ENCODE results near the gene VARS2. TPM values are rescaled to one million over a fixed set of nuclear protein-coding genes. Genes with fewer than 3 reads are reported as not detected.
A peak's percentile ranks its signal among the peaks of the same experiment; 100 is the strongest.

The VARS2 gene
- total RNA-seq, 4 donors from 2014 or later, result 9.7 to 16.5 (median 12.8) TPM

GRCh38 chr6:30885999-30886896, 27.8 kb upstream of the VARS2 start:
- Histone ChIP-seq H3K9me3 (no peaks in the 10 kb centered on the region), H3K4me3 (peak overlapping the region; percentile 3 to 85), H3K36me3 (peaks cover 0 to 25% of the 10 kb centered on the region in 2 donors), H3K27ac (peak overlapping the region in 3 of 4 donors; percentile 90 to 96 (median 92)), H3K27me3 (no peaks in the 10 kb centered on the region), H3K4me1 (peaks cover 0 to 75% (median 31%) of the 10 kb centered on the region in 3 donors)
- ATAC-seq, result peak; percentile 52
- TF ChIP-seq POLR2AphosphoS5 (IDR thresholded peaks at IDR 0.05) (peak; percentile 54), EP300 (IDR thresholded peaks at IDR 0.05) (no peak), POLR2A (IDR thresholded peaks at IDR 0.05) (no peak)
- TF ChIP-seq, protein P1, sequence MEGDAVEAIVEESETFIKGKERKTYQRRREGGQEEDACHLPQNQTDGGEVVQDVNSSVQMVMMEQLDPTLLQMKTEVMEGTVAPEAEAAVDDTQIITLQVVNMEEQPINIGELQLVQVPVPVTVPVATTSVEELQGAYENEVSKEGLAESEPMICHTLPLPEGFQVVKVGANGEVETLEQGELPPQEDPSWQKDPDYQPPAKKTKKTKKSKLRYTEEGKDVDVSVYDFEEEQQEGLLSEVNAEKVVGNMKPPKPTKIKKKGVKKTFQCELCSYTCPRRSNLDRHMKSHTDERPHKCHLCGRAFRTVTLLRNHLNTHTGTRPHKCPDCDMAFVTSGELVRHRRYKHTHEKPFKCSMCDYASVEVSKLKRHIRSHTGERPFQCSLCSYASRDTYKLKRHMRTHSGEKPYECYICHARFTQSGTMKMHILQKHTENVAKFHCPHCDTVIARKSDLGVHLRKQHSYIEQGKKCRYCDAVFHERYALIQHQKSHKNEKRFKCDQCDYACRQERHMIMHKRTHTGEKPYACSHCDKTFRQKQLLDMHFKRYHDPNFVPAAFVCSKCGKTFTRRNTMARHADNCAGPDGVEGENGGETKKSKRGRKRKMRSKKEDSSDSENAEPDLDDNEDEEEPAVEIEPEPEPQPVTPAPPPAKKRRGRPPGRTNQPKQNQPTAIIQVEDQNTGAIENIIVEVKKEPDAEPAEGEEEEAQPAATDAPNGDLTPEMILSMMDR (IDR thresholded peaks at IDR 0.05), result no peak
- WGBS, 2 donors (ENCODE audit: low coverage in 1 of 2), result 14 to 20% methylated on average over 1 to 14 of the region's 18 CpGs

DNA sequence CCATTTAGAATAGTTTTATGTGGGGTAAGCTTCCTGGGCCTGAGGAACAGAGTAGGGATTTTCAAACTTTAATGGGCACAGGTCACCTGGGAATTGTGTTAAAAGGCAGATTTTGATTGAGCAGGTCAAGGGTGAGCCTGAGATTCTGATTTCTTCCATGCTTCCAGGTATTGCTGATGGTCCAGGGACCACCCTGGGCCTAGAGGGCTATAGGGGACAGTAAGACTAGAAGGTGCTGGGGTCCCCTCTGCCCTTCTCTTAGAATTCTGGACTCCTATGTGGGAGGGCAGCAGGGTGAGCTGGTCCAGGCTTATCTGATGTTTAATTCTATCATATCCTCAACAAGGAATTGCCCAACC, 27.2 kb upstream of the VARS2 start:
- Histone ChIP-seq H3K27me3 (no peaks in the 10 kb centered on the region), H3K4me3 (no peak overlapping the region), H3K4me1 (peaks cover 0 to 74% (median 31%) of the 10 kb centered on the region in 3 donors), H3K9me3 (no peaks in the 10 kb centered on the region), H3K36me3 (peaks cover 0 to 30% of the 10 kb centered on the region in 2 donors), H3K27ac (peak overlapping the region in 3 of 4 donors; percentile 90 to 96 (median 92))
- no peak for ATAC-seq
- TF ChIP-seq POLR2AphosphoS5 (IDR thresholded peaks at IDR 0.05), result no peak
- no peak for TF ChIP-seq POLR2A (IDR thresholded peaks at IDR 0.05)
- TF ChIP-seq EP300 (IDR thresholded peaks at IDR 0.05), result no peak
- TF ChIP-seq, protein P1 (IDR thresholded peaks at IDR 0.05), result no peak

DNA sequence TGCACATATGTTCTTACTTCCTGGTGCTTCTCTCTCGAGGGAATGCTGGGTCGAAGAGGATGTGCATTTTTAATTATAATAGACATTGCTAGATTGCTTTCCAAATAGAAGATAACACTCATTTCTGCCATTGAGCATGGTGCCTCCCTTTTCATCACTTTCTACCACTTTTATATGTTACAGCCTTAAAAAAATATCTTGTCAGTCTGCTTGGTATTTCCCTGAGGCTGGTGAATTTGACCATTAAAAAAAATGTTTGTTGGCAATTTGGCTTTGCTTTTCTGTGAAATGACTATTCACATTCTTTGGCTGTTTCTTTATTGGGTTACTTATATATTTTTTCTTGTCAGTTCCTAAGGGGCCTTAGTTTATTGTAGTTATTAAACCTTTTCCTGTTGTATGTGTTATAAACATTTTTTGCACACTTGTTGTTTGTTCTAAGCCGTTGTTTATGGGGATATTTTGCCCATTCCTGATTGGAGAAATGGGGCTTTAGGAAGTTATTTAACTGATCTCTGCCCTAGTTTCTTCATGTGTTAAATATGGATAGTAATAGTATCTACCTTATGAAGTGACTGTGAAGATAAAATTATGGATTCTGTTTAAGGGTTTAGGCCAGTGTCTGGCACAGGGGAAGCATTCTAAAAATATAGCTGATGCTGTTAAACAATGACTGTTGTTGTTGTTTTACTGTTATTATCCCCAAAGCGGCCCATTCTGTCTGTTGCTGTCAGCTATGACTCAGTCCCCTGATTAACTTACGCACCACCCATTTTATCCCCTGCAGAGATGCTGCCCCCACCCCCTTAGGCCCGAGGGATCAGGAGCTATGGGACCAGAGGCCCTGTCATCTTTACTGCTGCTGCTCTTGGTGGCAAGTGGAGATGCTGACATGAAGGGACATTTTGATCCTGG, 25.9 kb upstream of the VARS2 start:
- H3K27me3 ChIP-seq, result no peaks in the 10 kb centered on the region
- no peak for TF ChIP-seq POLR2A (IDR thresholded peaks at IDR 0.05)
- no peak for TF ChIP-seq POLR2AphosphoS5 (IDR thresholded peaks at IDR 0.05)
- TF ChIP-seq, protein P1 (IDR thresholded peaks at IDR 0.05), result no peak
- no peak for TF ChIP-seq EP300 (IDR thresholded peaks at IDR 0.05)
- H3K9me3 ChIP-seq, result no peaks in the 10 kb centered on the region
- 44 to 55% methylated on average over 5 of the region's 6 CpGs for WGBS, 2 donors (ENCODE audit: low coverage in 1 of 2)
- no peak overlapping the region for H3K27ac ChIP-seq
- peaks cover 0 to 43% of the 10 kb centered on the region in 2 donors for H3K36me3 ChIP-seq
- no peak for ATAC-seq
- peaks cover 0 to 61% (median 27%) of the 10 kb centered on the region in 3 donors for H3K4me1 ChIP-seq
- H3K4me3 ChIP-seq, result no peak overlapping the region

- Histone ChIP-seq H3K27me3 (no peaks in the 10 kb centered on the region), H3K4me1 (peaks cover 0 to 53% (median 19%) of the 10 kb centered on the region in 3 donors), H3K4me3 (no peak overlapping the region), H3K9me3 (no peaks in the 10 kb centered on the region), H3K27ac (no peak overlapping the region), H3K36me3 (peaks cover 0 to 51% of the 10 kb centered on the region in 2 donors)
- ATAC-seq, result no peak
- TF ChIP-seq POLR2A (IDR thresholded peaks at IDR 0.05), result no peak
- TF ChIP-seq, protein P1 (IDR thresholded peaks at IDR 0.05), result no peak
- no peak for TF ChIP-seq EP300 (IDR thresholded peaks at IDR 0.05)
- no peak for TF ChIP-seq POLR2AphosphoS5 (IDR thresholded peaks at IDR 0.05)
- WGBS, 2 donors (ENCODE audit: low coverage in 1 of 2), result 70% methylated on average over 2 of the region's 18 CpGs; no CpG with 5 or more reads in 1 of the 2 donors
Measured at GRCh38 chr6:30888816-30889495, 25.1 kb upstream of the VARS2 start.

Measured in gastroesophageal sphincter (tissue), 4 donors.